ENCODE measurements around the gene DPP6. TPM values are rescaled to one million over a fixed set of nuclear protein-coding genes. Genes with fewer than 3 reads are reported as not detected.

DPP6 gene
- total RNA-seq, 1 experiment from 2014 or later: not detected

DNA sequence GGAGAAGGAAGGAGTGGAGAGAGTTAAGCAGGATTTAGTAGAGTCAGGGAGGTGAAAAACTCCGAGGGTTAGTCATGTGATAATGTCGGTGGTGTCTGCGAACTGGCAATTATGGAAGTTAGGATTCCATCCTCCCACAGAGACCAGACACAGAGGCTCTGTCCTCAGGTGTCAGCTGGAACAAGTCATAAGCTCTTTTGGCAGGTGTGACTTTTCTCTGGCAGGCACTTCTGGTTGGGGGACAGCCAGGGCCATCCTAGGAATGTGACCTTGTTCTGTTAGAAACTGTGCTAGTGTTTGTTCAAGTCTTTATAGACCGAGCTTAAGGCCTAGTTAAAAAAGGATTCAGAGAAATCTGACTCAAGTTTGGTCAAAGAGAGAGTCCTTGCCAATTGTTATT, 371.0 kb downstream of the DPP6 start:
- BruUV-seq (replicated peaks): no TSS peak

DNA sequence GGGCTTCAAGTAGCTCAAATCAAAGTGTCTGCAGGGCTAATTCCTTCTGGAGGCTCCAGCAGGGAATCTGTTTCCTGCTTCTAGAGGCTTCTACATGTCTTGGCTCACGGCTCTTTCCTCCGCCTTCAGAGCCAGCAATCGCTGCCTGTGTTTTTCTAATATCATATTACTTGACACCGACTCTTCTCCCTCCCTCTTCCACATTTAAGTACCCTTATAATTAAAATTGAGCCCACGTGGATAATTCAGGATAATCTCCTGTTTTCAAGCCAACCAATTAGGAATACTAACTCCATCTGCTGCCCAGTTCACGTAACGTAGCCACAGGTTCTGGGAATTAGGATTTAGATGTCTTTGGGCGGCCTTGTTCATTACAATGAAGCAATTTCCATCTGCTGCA, 372.2 kb downstream of the DPP6 start:
- BruUV-seq (replicated peaks): no TSS peak
- intact Hi-C loops (cut with micrococcal nuclease; ENCODE audit: unreplicated experiment): no loop called here
- H3K27ac ChIP-seq (ENCODE audit: low read depth, low read length, poor library complexity, severe bottlenecking): no peak overlapping the region

More for the DNA sequence above, 371.0 kb downstream of the DPP6 start:
- ChIA-PET CTCF (no interaction called here), POLR2A (ENCODE audit: low non-redundant PET) (no interaction called here)
- no peaks in the 10 kb centered on the region for H3K4me1 ChIP-seq (ENCODE audit: insufficient read depth, low read length, poor library complexity, severe bottlenecking)
- no peaks in the 10 kb centered on the region for H3K36me3 ChIP-seq (ENCODE audit: insufficient read depth, low read length, poor library complexity, severe bottlenecking)
- intact Hi-C loops (cut with micrococcal nuclease; ENCODE audit: unreplicated experiment): no loop called here
- no peak overlapping the region for H3K4me3 ChIP-seq (ENCODE audit: low read depth, low read length, poor library complexity, severe bottlenecking)
- H3K27me3 ChIP-seq (replicated peaks; ENCODE audit: insufficient read depth, low read depth, low read length, poor library complexity): no peaks in the 10 kb centered on the region
- no peaks in the 10 kb centered on the region for H3K9me3 ChIP-seq (ENCODE audit: low read depth, low read length, poor library complexity, severe bottlenecking)
- no peak overlapping the region for H3K27ac ChIP-seq (ENCODE audit: low read depth, low read length, poor library complexity, severe bottlenecking)
- TF ChIP-seq EZH2 (IDR thresholded peaks at IDR 0.05; ENCODE audit: borderline replicate concordance, low read depth, low read length, poor library complexity, severe bottlenecking): no peak
- TF ChIP-seq, protein P1, sequence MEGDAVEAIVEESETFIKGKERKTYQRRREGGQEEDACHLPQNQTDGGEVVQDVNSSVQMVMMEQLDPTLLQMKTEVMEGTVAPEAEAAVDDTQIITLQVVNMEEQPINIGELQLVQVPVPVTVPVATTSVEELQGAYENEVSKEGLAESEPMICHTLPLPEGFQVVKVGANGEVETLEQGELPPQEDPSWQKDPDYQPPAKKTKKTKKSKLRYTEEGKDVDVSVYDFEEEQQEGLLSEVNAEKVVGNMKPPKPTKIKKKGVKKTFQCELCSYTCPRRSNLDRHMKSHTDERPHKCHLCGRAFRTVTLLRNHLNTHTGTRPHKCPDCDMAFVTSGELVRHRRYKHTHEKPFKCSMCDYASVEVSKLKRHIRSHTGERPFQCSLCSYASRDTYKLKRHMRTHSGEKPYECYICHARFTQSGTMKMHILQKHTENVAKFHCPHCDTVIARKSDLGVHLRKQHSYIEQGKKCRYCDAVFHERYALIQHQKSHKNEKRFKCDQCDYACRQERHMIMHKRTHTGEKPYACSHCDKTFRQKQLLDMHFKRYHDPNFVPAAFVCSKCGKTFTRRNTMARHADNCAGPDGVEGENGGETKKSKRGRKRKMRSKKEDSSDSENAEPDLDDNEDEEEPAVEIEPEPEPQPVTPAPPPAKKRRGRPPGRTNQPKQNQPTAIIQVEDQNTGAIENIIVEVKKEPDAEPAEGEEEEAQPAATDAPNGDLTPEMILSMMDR (conservative IDR thresholded peaks at IDR 0.05; ENCODE audit: low read depth, low read length): no peak
- no peak for DNase-seq (ENCODE audit: low spot score)

DNA sequence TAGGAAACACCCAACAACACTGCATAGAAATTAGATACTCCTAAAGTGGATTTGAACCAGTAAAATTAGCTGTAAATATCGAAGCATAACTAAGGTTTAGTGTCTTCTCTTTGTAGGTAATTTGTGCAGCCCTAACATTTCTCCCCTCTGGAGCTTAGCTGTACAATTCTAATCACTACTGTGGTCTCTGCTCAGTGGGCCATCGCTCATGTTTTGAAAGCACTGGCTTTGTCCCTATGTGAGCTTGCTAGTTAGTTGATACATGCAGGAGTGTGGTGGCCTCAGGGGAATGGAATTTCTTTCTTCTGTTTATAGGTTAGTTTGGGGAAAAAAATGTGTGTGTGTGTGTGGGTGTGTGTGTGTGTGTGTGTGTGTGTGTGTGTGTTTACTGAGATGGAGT, 373.1 kb downstream of the DPP6 start:
- Histone ChIP-seq H3K36me3 (ENCODE audit: insufficient read depth, low read length, poor library complexity, severe bottlenecking) (no peaks in the 10 kb centered on the region), H3K27me3 (replicated peaks; ENCODE audit: insufficient read depth, low read depth, low read length, poor library complexity) (no peaks in the 10 kb centered on the region), H3K4me1 (ENCODE audit: insufficient read depth, low read length, poor library complexity, severe bottlenecking) (no peaks in the 10 kb centered on the region), H3K4me3 (ENCODE audit: low read depth, low read length, poor library complexity, severe bottlenecking) (no peak overlapping the region), H3K27ac (ENCODE audit: low read depth, low read length, poor library complexity, severe bottlenecking) (no peak overlapping the region), H3K9me3 (ENCODE audit: low read depth, low read length, poor library complexity, severe bottlenecking) (no peaks in the 10 kb centered on the region)
- ChIA-PET CTCF (no interaction called here), POLR2A (ENCODE audit: low non-redundant PET) (no interaction called here)
- no TSS peak for BruUV-seq (replicated peaks)
- intact Hi-C loops (cut with micrococcal nuclease; ENCODE audit: unreplicated experiment): no loop called here
- DNase-seq (ENCODE audit: low spot score): no peak
- TF ChIP-seq, protein P1 (conservative IDR thresholded peaks at IDR 0.05; ENCODE audit: low read depth, low read length): no peak
- no peak for TF ChIP-seq EZH2 (IDR thresholded peaks at IDR 0.05; ENCODE audit: borderline replicate concordance, low read depth, low read length, poor library complexity, severe bottlenecking)

More for the DNA sequence above, 372.2 kb downstream of the DPP6 start:
- POLR2A ChIA-PET (ENCODE audit: low non-redundant PET): no interaction called here
- CTCF ChIA-PET: no interaction called here
- H3K4me1 ChIP-seq (ENCODE audit: insufficient read depth, low read length, poor library complexity, severe bottlenecking): no peaks in the 10 kb centered on the region
- H3K4me3 ChIP-seq (ENCODE audit: low read depth, low read length, poor library complexity, severe bottlenecking): no peak overlapping the region
- no peaks in the 10 kb centered on the region for H3K36me3 ChIP-seq (ENCODE audit: insufficient read depth, low read length, poor library complexity, severe bottlenecking)
- H3K9me3 ChIP-seq (ENCODE audit: low read depth, low read length, poor library complexity, severe bottlenecking): no peaks in the 10 kb centered on the region
- no peaks in the 10 kb centered on the region for H3K27me3 ChIP-seq (replicated peaks; ENCODE audit: insufficient read depth, low read depth, low read length, poor library complexity)
- TF ChIP-seq, protein P1 (conservative IDR thresholded peaks at IDR 0.05; ENCODE audit: low read depth, low read length): no peak
- no peak for TF ChIP-seq EZH2 (IDR thresholded peaks at IDR 0.05; ENCODE audit: borderline replicate concordance, low read depth, low read length, poor library complexity, severe bottlenecking)
- no peak for DNase-seq (ENCODE audit: low spot score)

Measured in A673 (cell line).